ENCODE measurements around the gene TMEM120B.
"Not testable (repeated sequence)": the region's sequence is repeated elsewhere in the genome, so short reads cannot be mapped to it uniquely, and the experiment has no call there.

The TMEM120B gene

GRCh38 chr12:121755591-121755990 lies 43.0 kb downstream of the TMEM120B start:
- Histone ChIP-seq H3K36me3 (ENCODE audit: insufficient read depth, low read length) (0 out of 2 replicates have a peak, but pooled peaks cover 3% of the 10 kb centered on the region), H4K20me1 (ENCODE audit: insufficient read depth, low read length, poor library complexity, severe bottlenecking) (no peaks in the 10 kb centered on the region), H3K4me1 (ENCODE audit: insufficient read depth, low read length, poor library complexity, severe bottlenecking) (peaks cover 15% of the 10 kb centered on the region), H3K9ac (ENCODE audit: low read depth, low read length, poor library complexity, severe bottlenecking) (no peak overlapping the region), H3K9me2 (replicated peaks; ENCODE audit: low read depth, low read length) (no peaks in the 10 kb centered on the region), H3K79me2 (ENCODE audit: insufficient read depth, low read length) (no peaks in the 10 kb centered on the region), H3F3A (ENCODE audit: low read depth) (no peaks in the 10 kb centered on the region), H3K27me3 (ENCODE audit: insufficient read depth, low read length, poor library complexity, severe bottlenecking) (no peaks in the 10 kb centered on the region), H3K9me3 (ENCODE audit: insufficient read depth, low read depth, low read length) (no peaks in the 10 kb centered on the region), H3K4me2 (ENCODE audit: low read depth, low read length, poor library complexity, severe bottlenecking) (no peak overlapping the region), H2AFZ (ENCODE audit: low read length) (no peak overlapping the region), H3K4me3 (ENCODE audit: low read length, poor library complexity, severe bottlenecking) (no peak overlapping the region)
- no peak for TF ChIP-seq CTCF (conservative IDR thresholded peaks at IDR 0.05; ENCODE audit: low read length)
- TF ChIP-seq EZH2phosphoT487 (IDR thresholded peaks at IDR 0.05; ENCODE audit: borderline replicate concordance), result no peak

DNA sequence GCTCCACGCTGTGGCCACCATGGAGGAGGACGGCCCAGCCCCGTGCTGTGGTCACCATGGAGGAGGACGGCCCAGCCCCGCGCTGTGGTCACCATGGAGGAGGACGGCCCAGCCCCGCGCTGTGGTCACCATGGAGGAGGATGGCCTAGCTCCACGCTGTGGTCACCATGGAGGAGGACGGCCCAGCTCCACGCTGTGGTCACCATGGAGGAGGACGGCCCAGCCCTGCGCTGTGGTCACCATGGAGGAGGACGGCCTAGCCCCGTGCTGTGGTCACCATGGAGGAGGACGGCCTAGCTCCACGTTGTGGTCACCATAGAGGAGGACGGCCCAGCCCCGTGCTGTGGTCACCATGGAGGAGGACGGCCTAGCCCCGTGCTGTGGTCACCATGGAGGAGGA lies 46.0 kb downstream of the TMEM120B start:
- not testable (repeated sequence) for H3K9ac ChIP-seq (ENCODE audit: low read depth, low read length, poor library complexity, severe bottlenecking); H3F3A ChIP-seq (ENCODE audit: low read depth); H3K36me3 ChIP-seq (ENCODE audit: insufficient read depth, low read length); H4K20me1 ChIP-seq (ENCODE audit: insufficient read depth, low read length, poor library complexity, severe bottlenecking); H3K4me2 ChIP-seq (ENCODE audit: low read depth, low read length, poor library complexity, severe bottlenecking); H3K4me3 ChIP-seq (ENCODE audit: low read length, poor library complexity, severe bottlenecking); H3K27me3 ChIP-seq (ENCODE audit: insufficient read depth, low read length, poor library complexity, severe bottlenecking); H2AFZ ChIP-seq (ENCODE audit: low read length); H3K79me2 ChIP-seq (ENCODE audit: insufficient read depth, low read length); H3K9me2 ChIP-seq (replicated peaks; ENCODE audit: low read depth, low read length); H3K9me3 ChIP-seq (ENCODE audit: insufficient read depth, low read depth, low read length)
- H3K4me1 ChIP-seq (ENCODE audit: insufficient read depth, low read length, poor library complexity, severe bottlenecking), result peaks cover 15% of the 10 kb centered on the region

DNA sequence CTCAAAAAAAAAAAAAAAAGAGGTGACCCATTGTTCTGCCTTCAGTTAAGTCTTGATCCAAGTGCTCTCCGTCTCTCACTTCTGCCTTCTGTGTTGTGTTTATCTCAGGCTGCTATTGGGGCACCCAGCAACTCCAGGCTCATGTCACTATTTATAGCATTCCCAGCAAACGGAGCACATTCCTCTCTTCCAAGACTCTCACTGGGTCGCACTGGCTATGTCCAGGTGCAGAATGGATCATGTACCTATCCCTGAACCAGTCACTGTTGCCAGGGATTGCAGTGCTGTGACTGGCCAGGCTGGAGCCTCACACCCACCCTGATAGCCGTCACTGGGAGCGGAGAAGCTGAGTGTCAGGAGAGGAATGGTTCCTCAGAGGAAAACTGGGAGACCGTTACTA lies 49.7 kb downstream of the TMEM120B start:
- no peak overlapping the region for H2AFZ ChIP-seq (ENCODE audit: low read length)
- H3K9me3 ChIP-seq (ENCODE audit: insufficient read depth, low read depth, low read length), result no peaks in the 10 kb centered on the region
- no peaks in the 10 kb centered on the region for H3K27me3 ChIP-seq (ENCODE audit: insufficient read depth, low read length, poor library complexity, severe bottlenecking)
- no peaks in the 10 kb centered on the region for H3K79me2 ChIP-seq (ENCODE audit: insufficient read depth, low read length)
- H3K9ac ChIP-seq (ENCODE audit: low read depth, low read length, poor library complexity, severe bottlenecking), result no peak overlapping the region
- H3K4me3 ChIP-seq (ENCODE audit: low read length, poor library complexity, severe bottlenecking), result no peak overlapping the region
- H3K4me2 ChIP-seq (ENCODE audit: low read depth, low read length, poor library complexity, severe bottlenecking), result no peak overlapping the region
- peaks cover 4% of the 10 kb centered on the region for H3K4me1 ChIP-seq (ENCODE audit: insufficient read depth, low read length, poor library complexity, severe bottlenecking)
- no peak for TF ChIP-seq EZH2phosphoT487 (IDR thresholded peaks at IDR 0.05; ENCODE audit: borderline replicate concordance)
- TF ChIP-seq CTCF (conservative IDR thresholded peaks at IDR 0.05; ENCODE audit: low read length), result no peak
- H3K9me2 ChIP-seq (replicated peaks; ENCODE audit: low read depth, low read length), result no peaks in the 10 kb centered on the region
- H4K20me1 ChIP-seq (ENCODE audit: insufficient read depth, low read length, poor library complexity, severe bottlenecking), result no peaks in the 10 kb centered on the region
- H3K36me3 ChIP-seq (ENCODE audit: insufficient read depth, low read length), result no peaks in the 10 kb centered on the region
- no peaks in the 10 kb centered on the region for H3F3A ChIP-seq (ENCODE audit: low read depth)

- TF ChIP-seq CTCF (conservative IDR thresholded peaks at IDR 0.05; ENCODE audit: low read length) (no peak), EZH2phosphoT487 (IDR thresholded peaks at IDR 0.05; ENCODE audit: borderline replicate concordance) (no peak)
- Histone ChIP-seq H3K36me3 (ENCODE audit: insufficient read depth, low read length) (no peaks in the 10 kb centered on the region), H3K4me2 (ENCODE audit: low read depth, low read length, poor library complexity, severe bottlenecking) (no peak overlapping the region), H3K27me3 (ENCODE audit: insufficient read depth, low read length, poor library complexity, severe bottlenecking) (no peaks in the 10 kb centered on the region), H3K4me1 (ENCODE audit: insufficient read depth, low read length, poor library complexity, severe bottlenecking) (peaks cover 4% of the 10 kb centered on the region), H3K9ac (ENCODE audit: low read depth, low read length, poor library complexity, severe bottlenecking) (no peak overlapping the region), H3K79me2 (ENCODE audit: insufficient read depth, low read length) (no peaks in the 10 kb centered on the region), H3K9me2 (replicated peaks; ENCODE audit: low read depth, low read length) (no peaks in the 10 kb centered on the region), H3F3A (ENCODE audit: low read depth) (no peaks in the 10 kb centered on the region), H2AFZ (ENCODE audit: low read length) (no peak overlapping the region), H4K20me1 (ENCODE audit: insufficient read depth, low read length, poor library complexity, severe bottlenecking) (no peaks in the 10 kb centered on the region), H3K4me3 (ENCODE audit: low read length, poor library complexity, severe bottlenecking) (no peak overlapping the region), H3K9me3 (ENCODE audit: insufficient read depth, low read depth, low read length) (no peaks in the 10 kb centered on the region)
Observed at GRCh38 chr12:121764808-121765207, 52.3 kb downstream of the TMEM120B start.
